Mucosa of descending colon (tissue), 3 donors: ENCODE measurements around the gene ST6GALNAC4. TPM values are rescaled to one million over a fixed set of nuclear protein-coding genes. Genes with fewer than 3 reads are reported as not detected.

ENCODE experiments used
- ATAC-seq: fragments of 200-7000 bp; cut with Tn5 transposase; one replicate; pipeline ENCODE4 v1.9.1; 2020; ENCODE audit warnings: mild to moderate bottlenecking, moderate library complexity
- DNase-seq, 3 donors: peaks; one replicate each; pipeline ENCODE4 v3.0.0-alpha.2; 2020
- H3K36me3 ChIP-seq: fragments of 200-600 bp; one replicate; pipeline ENCODE4 v1.8.0; 2021; ENCODE audit warnings: low read depth, mild to moderate bottlenecking
- H3K4me1 ChIP-seq: fragments of 200-600 bp; one replicate; pipeline ENCODE4 v1.8.0; 2021; ENCODE audit warnings: low read depth, mild to moderate bottlenecking
- H3K4me3 ChIP-seq: fragments of 200-600 bp; one replicate; pipeline ENCODE4 v1.8.0; 2021; ENCODE audit warnings: mild to moderate bottlenecking
- H3K9me3 ChIP-seq: fragments of 200-600 bp; one replicate; pipeline ENCODE4 v1.8.0; 2021; ENCODE audit warnings: mild to moderate bottlenecking
- CTCF ChIP-seq: fragments of 200-600 bp; IDR thresholded peaks from one replicate; pipeline ENCODE4 v1.8.0; 2022; ENCODE audit warnings: antibody characterized with exemption, mild to moderate bottlenecking
- intact Hi-C, 2 donors: fragments of 100-400 bp; cut with DNase I in 1 of 2; cut with micrococcal nuclease in 1 of 2; formaldehyde crosslinking; loops; one replicate each; pipeline versions ENCODE4 v1.11.0 to v1.11.1; 2022; cut with DNase I, micrococcal nuclease
- total RNA-seq, 3 donors: library from RNA; stranded (reverse); fragmentation: NEBNext Ultra II Directional in 2 of 3; extraction: Animal tissue kit (Norgen Biotek cat#: 25700) in 2 of 3; gene quantifications; one replicate each; pipeline versions ENCODE4 v1.2.1 to v1.2.4, GENCODE V29; 2021 to 2023
- donor health status: DM: no; HTN: no; CAD: no; lungs with moderate emphysema.
- donor health status: DM: no; HTN: no; CAD: no.
- donor health status: DM: no; HTN: yes; CAD: no.

ST6GALNAC4 gene
- total RNA-seq, 3 donors from 2014 or later, result 31.0 to 39.2 (median 37.2) TPM

DNA sequence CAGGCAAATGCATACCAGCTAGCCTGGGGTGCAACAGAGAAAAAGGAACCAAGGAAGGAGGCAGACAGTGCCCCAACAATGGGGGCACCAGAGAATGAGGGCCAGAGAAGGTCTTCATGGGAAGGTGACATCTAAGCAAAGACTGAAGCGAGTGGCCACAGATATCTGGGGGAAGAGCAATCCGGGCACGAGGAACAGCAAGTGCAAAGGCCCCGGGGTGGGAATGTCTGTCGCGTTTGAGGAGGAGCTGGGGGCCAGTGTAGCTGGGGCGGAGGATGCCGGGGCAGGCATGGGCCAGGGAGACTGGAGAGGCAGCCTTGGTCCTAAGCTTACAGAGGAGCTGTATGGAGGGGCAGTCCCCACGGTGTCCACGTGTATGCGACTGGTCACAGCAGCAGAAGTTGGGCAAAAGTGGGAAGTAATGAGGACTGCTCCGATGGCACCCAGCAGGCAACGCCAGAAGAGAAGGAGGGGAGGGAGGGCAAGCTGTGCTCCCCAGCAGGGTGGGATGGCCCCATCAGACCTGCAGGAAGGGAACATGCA, 44.8 kb upstream of the ST6GALNAC4 start:
- H3K9me3 ChIP-seq, result no peaks in the 10 kb centered on the region
- H3K4me3 ChIP-seq, result no peak overlapping the region
- DNase-seq (peak in 1 of 3 donors; percentile 49), ATAC-seq (no peak)
- peaks cover 51% of the 10 kb centered on the region for H3K4me1 ChIP-seq
- TF ChIP-seq CTCF, result no peak
- H3K36me3 ChIP-seq, result no peaks in the 10 kb centered on the region
- intact Hi-C loops, result no loop called here

- Histone ChIP-seq H3K36me3 (no peaks in the 10 kb centered on the region), H3K4me3 (no peak overlapping the region), H3K9me3 (no peaks in the 10 kb centered on the region), H3K4me1 (peaks cover 51% of the 10 kb centered on the region)
- ATAC-seq (no peak), DNase-seq (peak in 1 of 3 donors; percentile 41)
- TF ChIP-seq CTCF, result no peak
- intact Hi-C loops, result no loop called here
These were observed 44.3 kb upstream of the ST6GALNAC4 start for GRCh38 chr9:127961155-127961490.

- TF ChIP-seq CTCF, result no peak
- Histone ChIP-seq H3K9me3 (no peaks in the 10 kb centered on the region), H3K4me1 (peaks cover 51% of the 10 kb centered on the region), H3K36me3 (no peaks in the 10 kb centered on the region), H3K4me3 (no peak overlapping the region)
- peak in 1 of 3 donors; percentile 45 for DNase-seq
- ATAC-seq, result peak; percentile 27
- intact Hi-C loops, result no loop called here
These were observed 43.7 kb upstream of the ST6GALNAC4 start for GRCh38 chr9:127960410-127961154.

DNA sequence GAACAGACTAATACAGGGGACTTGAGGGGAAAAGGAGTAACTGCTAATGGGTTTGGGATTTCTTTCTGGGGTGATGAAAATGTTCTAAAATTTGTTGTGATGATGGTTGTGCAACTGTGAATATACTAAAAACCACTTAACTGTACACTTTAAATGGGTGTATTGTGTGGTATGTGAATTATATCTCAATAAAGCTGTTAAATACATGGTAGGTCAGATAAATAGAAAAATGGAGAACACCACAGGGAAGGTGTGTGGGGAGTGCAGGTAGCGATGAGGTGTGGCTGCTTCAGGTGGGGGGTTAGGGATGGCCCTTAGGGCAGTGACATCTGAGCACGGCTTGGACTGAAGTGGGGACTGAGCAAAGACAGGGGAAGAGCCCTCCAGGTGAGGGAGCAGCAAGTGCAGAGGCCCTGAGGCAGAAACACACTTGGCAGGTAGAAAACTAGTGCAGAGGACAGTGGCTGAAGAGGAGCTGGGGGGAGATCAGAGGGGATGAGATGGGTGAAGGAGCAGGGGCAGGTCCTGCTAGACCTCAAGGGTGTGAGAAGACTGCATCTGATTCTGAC, 43.1 kb upstream of the ST6GALNAC4 start:
- peaks cover 52% of the 10 kb centered on the region for H3K4me1 ChIP-seq
- intact Hi-C loops, result loop anchor here in 1 of 2 donors (10.0 kb wide), 1 partner anchor 155 kb away; no protein-coding TSS in a partner anchor
- DNase-seq (no peak), ATAC-seq (no peak)
- no peaks in the 10 kb centered on the region for H3K9me3 ChIP-seq
- H3K4me3 ChIP-seq, result no peak overlapping the region
- no peak for TF ChIP-seq CTCF
- H3K36me3 ChIP-seq, result no peaks in the 10 kb centered on the region

GRCh38 chr9:127959398-127959797, 42.6 kb upstream of the ST6GALNAC4 start:
- no peak for TF ChIP-seq CTCF
- ATAC-seq, result no peak
- no peak overlapping the region for H3K4me3 ChIP-seq
- H3K9me3 ChIP-seq, result no peaks in the 10 kb centered on the region
- peaks cover 57% of the 10 kb centered on the region for H3K4me1 ChIP-seq
- intact Hi-C loops, result loop anchor here in 1 of 2 donors (10.0 kb wide), 1 partner anchor 155 kb away; no protein-coding TSS in a partner anchor
- no peaks in the 10 kb centered on the region for H3K36me3 ChIP-seq
- no peak for DNase-seq
